Activated T-helper 1 cell treated with anti-CD3 and anti-CD28 coated beads, Interleukin-12 subunit alpha, Interleukin-12 subunit beta, Interleukin-2, Interleukin-4 antibody, amounts not matched to agents 30 ng/mL and 10 ng/mL and 1 ng/mL, durations not matched to agents 14 hours and 24 hours and 36 hours (primary cell): ENCODE results near the gene BPI. TPM values are rescaled to one million over a fixed set of nuclear protein-coding genes. Genes with fewer than 3 reads are reported as not detected.

Experiments used
- DNase-seq: peaks from one replicate; pipeline ENCODE4 v3.0.0; 2021; ENCODE audit warnings: low spot score
- H3K27ac Mint-ChIP-seq: one replicate; pipeline ENCODE4 v1.8.0; 2021; ENCODE audit warnings: mild to moderate bottlenecking, mixed read lengths
- H3K27me3 Mint-ChIP-seq: one replicate; pipeline ENCODE4 v1.8.0; 2022; ENCODE audit warnings: mild to moderate bottlenecking, moderate library complexity, mixed read lengths; ENCODE audit not compliant: insufficient read depth
- H3K36me3 Mint-ChIP-seq: one replicate; pipeline ENCODE4 v1.8.0; 2021; ENCODE audit warnings: low read depth, mixed read lengths
- H3K4me1 Mint-ChIP-seq: one replicate; pipeline ENCODE4 v1.8.0; 2021; ENCODE audit warnings: low read depth, mixed read lengths
- H3K4me3 Mint-ChIP-seq: one replicate; pipeline ENCODE4 v1.8.0; 2021; ENCODE audit warnings: mild to moderate bottlenecking, moderate library complexity, mixed read lengths
- H3K9me3 Mint-ChIP-seq: one replicate; pipeline ENCODE4 v1.8.0; 2021; ENCODE audit warnings: mixed read lengths
- intact Hi-C: fragments of 100-400 bp; cut with micrococcal nuclease; formaldehyde crosslinking; loops from one replicate; pipeline ENCODE4 v1.15.1; 2024
- total RNA-seq: library from RNA; stranded (reverse); gene quantifications from 2 replicates; pipeline ENCODE4 v1.2.3, GENCODE V29; 2022

BPI gene
- total RNA-seq, 1 donor from 2014 or later, result not detected

DNA sequence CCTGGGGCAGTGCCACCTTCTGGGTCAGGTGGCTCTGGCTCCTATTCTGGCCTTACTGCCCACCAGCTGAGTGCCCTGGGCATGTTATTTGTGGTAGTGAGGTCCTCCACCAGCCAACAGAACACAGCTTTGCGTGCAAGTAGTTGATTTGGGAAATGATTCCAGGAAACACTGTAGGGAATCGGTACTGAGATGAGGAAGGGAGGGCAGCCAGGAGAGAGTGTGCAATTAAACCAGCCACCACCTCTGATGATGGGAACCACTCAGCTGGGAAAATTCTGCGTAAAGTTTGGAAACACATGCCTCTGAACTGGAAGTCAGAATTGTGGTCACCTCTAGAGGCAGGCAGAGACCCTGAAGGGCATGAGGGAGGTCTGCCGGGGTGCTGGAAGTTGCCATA, 42.8 kb downstream of the BPI start:
- DNase-seq, result no peak
- Mint-ChIP-seq H3K4me3 (no peak overlapping the region), H3K36me3 (no peaks in the 10 kb centered on the region), H3K27me3 (peaks cover 3% of the 10 kb centered on the region), H3K4me1 (no peaks in the 10 kb centered on the region), H3K27ac (no peak overlapping the region), H3K9me3 (no peaks in the 10 kb centered on the region)
- intact Hi-C loops, result no loop called here

DNA sequence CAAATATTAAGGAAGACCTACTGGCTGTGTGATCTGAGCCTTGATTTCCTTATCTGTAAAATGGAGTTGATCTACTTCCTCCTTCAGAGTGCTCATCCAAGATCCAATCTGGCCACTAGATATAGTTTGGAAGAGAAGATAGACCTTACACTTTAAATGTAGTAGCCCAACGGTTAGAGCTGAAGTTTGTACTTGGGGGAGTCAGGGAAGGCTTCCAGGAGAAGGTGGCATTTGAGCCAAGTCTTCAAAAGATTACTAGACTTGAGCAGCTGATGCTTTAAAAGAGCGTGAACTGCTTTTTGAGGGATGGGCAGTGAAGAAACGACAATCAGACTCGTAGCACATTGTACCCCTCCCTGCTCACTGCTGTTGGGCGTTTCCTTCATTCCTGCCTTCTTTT, 45.9 kb downstream of the BPI start:
- DNase-seq, result no peak
- H3K4me1 Mint-ChIP-seq, result no peaks in the 10 kb centered on the region
- no peaks in the 10 kb centered on the region for H3K36me3 Mint-ChIP-seq
- H3K27me3 Mint-ChIP-seq, result peaks cover 3% of the 10 kb centered on the region
- no peaks in the 10 kb centered on the region for H3K9me3 Mint-ChIP-seq
- no peak overlapping the region for H3K27ac Mint-ChIP-seq
- intact Hi-C loops, result no loop called here
- no peak overlapping the region for H3K4me3 Mint-ChIP-seq

DNA sequence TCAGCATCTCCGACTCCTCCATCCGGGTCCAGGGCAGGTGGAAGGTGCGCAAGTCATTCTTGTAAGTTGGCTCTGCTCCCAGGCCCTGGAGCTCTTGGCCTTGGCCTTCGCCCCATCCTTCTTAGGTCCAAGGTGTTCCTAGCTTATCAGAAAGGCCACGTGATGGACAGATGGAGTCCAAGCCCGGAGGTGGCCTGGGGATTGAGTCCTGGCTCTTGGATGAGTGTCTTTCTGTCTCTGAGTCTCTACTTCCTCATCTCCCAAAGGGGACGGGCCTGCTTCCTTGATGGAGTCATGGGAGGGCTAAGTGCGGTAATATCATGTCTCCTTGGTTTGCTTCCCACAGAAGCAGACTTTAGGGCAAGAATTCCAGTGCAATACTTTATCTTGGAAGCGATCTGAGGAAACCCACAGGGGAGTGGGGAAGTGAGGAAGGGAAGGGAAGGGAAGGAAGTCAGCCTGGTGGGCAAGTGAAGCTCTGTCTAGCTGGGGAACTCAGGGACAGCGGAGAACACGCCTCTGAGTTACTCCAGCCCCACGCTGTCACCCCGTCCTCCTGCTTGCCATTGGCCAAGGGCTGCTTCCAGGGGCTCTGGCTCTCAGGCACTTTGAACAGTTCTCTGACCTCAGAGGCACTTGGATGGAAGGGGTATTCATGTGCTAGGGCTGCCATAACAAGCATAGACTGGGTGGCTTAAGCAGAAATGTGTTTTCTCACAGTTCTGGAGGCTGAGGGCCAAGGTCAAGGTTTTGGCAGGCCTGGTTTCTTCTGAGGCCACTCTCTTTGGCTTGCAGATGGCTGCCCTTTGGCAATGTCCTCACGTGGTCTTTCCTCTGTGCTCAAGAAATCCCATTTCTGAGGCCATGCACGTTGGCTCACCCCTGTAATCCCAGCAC, 47.2 kb downstream of the BPI start:
- Mint-ChIP-seq H3K4me1 (no peaks in the 10 kb centered on the region), H3K27me3 (peaks cover 3% of the 10 kb centered on the region), H3K27ac (no peak overlapping the region), H3K36me3 (no peaks in the 10 kb centered on the region), H3K9me3 (peaks cover under 1% of the 10 kb centered on the region), H3K4me3 (no peak overlapping the region)
- intact Hi-C loops, result no loop called here
- DNase-seq, result no peak

DNA sequence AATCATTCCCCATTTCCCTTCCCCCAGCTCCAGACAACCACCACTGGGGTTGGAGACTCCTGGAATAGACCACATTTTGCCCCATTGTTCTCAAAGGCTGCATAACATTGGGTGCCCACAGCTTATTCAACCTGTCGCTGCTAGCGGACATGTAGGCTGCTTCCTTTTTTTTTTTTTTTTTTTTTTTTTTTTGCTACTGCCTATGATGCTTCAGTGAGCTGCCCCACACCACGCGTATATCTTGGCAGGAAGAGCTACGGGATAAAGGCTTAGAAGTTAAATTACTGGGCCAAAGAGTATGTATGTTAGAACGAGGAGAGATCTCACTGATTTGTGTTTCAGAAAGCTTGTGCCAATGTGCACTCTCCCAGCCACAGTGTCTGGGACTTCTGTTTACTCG, 49.4 kb downstream of the BPI start:
- Mint-ChIP-seq H3K27me3 (peaks cover 3% of the 10 kb centered on the region), H3K9me3 (peaks cover 4% of the 10 kb centered on the region), H3K4me1 (peaks cover 5% of the 10 kb centered on the region), H3K27ac (no peak overlapping the region), H3K36me3 (no peaks in the 10 kb centered on the region), H3K4me3 (no peak overlapping the region)
- DNase-seq, result no peak
- intact Hi-C loops, result no loop called here

DNA sequence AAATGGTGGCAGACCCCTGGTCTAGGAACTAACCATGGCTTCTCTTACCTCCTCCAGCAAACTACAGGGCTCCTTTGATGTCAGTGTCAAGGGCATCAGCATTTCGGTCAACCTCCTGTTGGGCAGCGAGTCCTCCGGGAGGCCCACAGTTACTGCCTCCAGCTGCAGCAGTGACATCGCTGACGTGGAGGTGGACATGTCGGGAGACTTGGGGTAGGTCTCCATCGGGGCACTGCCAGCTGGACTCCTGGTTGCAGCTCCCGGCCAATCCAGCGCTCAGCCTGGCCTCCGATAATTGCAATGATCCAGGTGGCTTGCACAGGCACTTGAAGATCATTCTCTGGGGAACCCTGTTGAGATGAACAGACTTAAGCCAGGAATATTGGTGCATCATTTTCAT, 50.3 kb downstream of the BPI start:
- H3K9me3 Mint-ChIP-seq, result peaks cover 4% of the 10 kb centered on the region
- H3K4me3 Mint-ChIP-seq, result no peak overlapping the region
- H3K36me3 Mint-ChIP-seq, result no peaks in the 10 kb centered on the region
- H3K4me1 Mint-ChIP-seq, result peaks cover 5% of the 10 kb centered on the region
- intact Hi-C loops, result no loop called here
- H3K27me3 Mint-ChIP-seq, result peaks cover 3% of the 10 kb centered on the region
- no peak for DNase-seq
- no peak overlapping the region for H3K27ac Mint-ChIP-seq

DNA sequence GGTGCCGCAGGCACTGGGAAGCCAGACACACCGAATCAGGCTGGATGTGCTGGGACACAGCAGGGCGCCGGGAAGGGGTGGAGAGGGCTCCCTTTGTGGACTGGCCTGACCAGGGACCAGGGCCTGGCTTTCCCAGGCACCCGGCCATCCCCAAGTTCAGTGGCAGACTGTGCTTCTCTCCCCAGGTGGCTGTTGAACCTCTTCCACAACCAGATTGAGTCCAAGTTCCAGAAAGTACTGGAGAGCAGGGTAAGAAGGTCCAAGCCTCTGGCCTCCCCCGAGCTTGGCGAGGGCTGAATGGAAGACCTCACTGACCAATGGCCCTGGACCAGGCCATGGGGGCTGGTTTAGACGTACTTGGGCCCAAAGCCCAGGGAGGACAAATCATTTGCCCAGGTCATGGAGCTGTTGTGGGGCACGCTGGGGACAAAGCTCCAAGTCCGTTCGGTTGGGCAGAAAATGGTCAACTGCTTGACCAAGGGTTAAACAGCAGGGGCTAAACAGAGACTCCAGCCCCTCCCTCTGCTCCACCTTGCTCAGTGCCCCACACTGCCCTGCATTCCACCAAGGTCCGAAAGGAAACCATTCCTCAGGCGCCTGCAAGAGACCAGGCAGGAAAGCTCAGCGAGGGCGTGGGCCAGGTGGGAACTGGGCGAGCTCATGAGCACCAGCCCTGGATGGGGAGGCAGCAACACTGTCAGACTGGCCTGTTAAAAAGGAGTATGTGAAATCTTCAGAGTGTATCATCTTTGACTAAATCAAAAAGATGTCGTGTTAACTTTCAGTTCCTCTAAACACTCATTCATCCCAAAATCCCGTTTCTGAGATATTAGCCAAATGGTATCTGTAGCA, 51.4 kb downstream of the BPI start:
- Mint-ChIP-seq H3K4me1 (peaks cover 5% of the 10 kb centered on the region), H3K27ac (no peak overlapping the region), H3K27me3 (no peaks in the 10 kb centered on the region), H3K4me3 (no peak overlapping the region), H3K9me3 (peaks cover 4% of the 10 kb centered on the region), H3K36me3 (no peaks in the 10 kb centered on the region)
- DNase-seq, result no peak
- intact Hi-C loops, result no loop called here

DNA sequence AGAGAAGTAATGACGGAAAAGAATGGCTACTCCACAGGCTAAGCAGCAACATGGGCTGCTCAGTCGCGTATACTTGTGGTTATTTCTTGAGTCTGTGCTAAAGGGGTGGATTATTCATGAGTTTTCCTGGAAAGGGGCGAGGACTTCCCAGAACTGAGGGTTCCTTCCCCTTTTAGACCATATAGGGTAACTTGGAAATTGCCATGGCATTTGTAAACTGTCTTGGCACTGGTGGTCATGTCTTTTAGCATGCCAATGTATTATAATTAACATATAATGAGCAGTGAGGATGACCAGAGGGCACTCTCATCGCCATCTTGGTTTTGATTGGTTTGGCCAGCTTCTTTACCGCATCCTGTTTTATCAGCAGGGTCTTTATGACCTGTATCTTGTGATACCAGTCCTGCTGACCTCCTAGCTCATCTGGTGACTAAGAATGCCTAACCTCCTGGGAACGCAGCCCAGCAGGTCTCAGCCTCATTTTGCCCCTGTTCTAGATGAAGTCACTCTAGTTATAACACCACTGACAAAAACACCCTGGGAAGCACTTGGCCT, 53.8 kb downstream of the BPI start:
- intact Hi-C loops, result no loop called here
- no peak for DNase-seq
- H3K4me1 Mint-ChIP-seq, result peaks cover 5% of the 10 kb centered on the region

DNA sequence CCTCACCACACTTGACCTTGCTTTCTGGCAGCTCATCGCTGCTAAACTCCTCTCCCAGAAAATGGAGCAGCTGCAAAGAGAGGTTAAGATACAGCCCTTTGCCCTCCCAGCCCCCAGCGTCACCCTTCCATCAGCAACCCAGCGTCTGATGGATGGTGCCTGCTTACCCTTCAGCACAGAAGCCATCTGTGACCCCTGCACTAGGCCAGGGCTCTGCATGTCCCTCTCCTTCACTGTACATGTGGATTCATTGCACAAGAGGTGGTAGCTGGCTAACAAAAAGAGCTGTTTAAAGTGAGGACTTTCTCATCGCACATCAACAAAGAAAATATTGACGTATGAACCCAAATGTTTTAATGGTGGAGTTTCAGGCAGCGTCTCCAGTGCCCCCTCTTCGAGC, 54.6 kb downstream of the BPI start:
- Mint-ChIP-seq H3K27ac (no peak overlapping the region), H3K4me1 (peaks cover 5% of the 10 kb centered on the region), H3K4me3 (no peak overlapping the region), H3K27me3 (no peaks in the 10 kb centered on the region), H3K36me3 (no peaks in the 10 kb centered on the region), H3K9me3 (peaks cover 4% of the 10 kb centered on the region)
- DNase-seq, result no peak
- intact Hi-C loops, result no loop called here

More for the DNA sequence above, 53.8 kb downstream of the BPI start:
- H3K36me3 Mint-ChIP-seq, result no peaks in the 10 kb centered on the region
- H3K27me3 Mint-ChIP-seq, result no peaks in the 10 kb centered on the region
- no peak overlapping the region for H3K4me3 Mint-ChIP-seq
- H3K27ac Mint-ChIP-seq, result no peak overlapping the region
- H3K9me3 Mint-ChIP-seq, result peaks cover 4% of the 10 kb centered on the region

DNA sequence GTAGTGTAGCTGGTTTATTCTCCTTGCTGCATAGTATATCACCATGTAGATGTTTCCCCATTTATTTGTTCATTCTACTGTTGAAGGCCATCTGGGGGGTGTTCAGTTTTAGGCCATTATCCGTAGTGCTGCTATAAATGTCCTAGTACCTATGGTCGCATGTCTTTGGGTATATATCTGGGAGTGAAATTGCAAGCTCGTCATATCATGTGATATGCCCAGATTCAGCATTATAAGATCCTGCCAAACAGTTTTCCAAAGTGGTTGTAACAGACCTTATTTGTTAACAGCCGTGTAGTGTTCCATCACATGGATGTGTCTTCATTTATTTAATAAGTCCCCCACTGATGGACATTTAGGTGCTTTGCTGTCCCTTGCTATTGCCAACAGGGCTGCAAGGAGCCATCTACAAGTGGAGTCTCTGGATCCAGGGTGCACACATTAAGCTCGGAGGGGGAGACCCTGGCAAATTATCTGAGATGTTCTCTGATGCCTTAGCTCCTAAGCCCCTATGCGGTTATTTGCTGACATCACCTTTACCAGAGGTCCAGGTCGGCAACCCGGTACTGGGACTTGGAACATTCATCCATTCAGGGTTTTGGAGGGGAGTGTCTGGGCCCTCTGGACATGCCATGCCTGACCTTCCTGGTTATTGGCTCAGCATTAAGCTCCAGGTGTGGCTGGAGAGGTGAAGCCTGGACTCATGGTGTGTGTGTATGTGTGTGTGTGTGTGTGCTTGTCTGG, 59.2 kb downstream of the BPI start:
- intact Hi-C loops, result no loop called here
- DNase-seq, result no peak
- no peaks in the 10 kb centered on the region for H3K4me1 Mint-ChIP-seq
- peaks cover 5% of the 10 kb centered on the region for H3K27me3 Mint-ChIP-seq
- no peaks in the 10 kb centered on the region for H3K9me3 Mint-ChIP-seq
- H3K4me3 Mint-ChIP-seq, result no peak overlapping the region
- no peak overlapping the region for H3K27ac Mint-ChIP-seq
- H3K36me3 Mint-ChIP-seq, result no peaks in the 10 kb centered on the region

DNA sequence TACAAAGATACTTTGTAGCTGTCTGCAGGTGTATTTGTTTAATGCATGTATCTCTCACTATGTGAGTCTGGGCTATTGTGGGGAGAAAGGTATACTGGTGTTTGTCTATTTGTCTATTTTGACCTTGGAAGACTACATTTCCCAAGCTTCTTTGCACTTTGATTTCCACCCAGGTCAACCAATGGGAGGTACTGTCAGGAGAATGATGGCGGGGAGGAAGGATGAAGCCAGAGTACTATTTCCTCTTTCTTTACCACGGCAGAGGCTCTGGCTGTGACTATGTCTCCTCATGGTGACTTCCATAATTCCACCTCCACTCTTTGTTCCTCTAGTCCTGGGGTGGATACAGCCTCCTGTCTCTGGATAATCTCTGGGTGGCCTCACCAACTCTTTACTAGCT, 65.4 kb downstream of the BPI start:
- no peak for DNase-seq
- Mint-ChIP-seq H3K9me3 (no peaks in the 10 kb centered on the region), H3K36me3 (no peaks in the 10 kb centered on the region), H3K4me3 (no peak overlapping the region), H3K27me3 (peaks cover 9% of the 10 kb centered on the region), H3K4me1 (no peaks in the 10 kb centered on the region), H3K27ac (no peak overlapping the region)
- intact Hi-C loops, result no loop called here

DNA sequence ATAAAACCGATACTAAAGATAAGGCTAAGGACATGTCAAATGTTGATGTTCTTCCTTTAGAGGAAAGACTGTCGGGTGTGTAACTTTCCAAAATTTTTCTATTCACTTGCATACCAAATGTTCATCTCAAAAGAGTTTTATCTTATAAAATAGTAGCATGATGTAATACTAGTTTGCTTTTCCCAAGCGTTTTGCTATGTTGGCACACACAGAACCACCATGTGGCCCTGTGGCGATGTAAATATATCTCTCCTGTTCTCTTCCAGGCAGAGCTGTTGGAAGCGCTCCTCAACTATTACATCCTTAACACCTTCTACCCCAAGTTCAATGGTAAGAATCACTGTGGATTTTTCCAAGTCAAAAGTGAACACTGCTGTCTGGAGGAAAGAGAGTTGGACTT, 68.8 kb downstream of the BPI start:
- no peak overlapping the region for H3K4me3 Mint-ChIP-seq
- H3K9me3 Mint-ChIP-seq, result no peaks in the 10 kb centered on the region
- H3K27me3 Mint-ChIP-seq, result peaks cover 6% of the 10 kb centered on the region
- no peak overlapping the region for H3K27ac Mint-ChIP-seq
- no peaks in the 10 kb centered on the region for H3K36me3 Mint-ChIP-seq
- intact Hi-C loops, result no loop called here
- H3K4me1 Mint-ChIP-seq, result no peaks in the 10 kb centered on the region
- no peak for DNase-seq

DNA sequence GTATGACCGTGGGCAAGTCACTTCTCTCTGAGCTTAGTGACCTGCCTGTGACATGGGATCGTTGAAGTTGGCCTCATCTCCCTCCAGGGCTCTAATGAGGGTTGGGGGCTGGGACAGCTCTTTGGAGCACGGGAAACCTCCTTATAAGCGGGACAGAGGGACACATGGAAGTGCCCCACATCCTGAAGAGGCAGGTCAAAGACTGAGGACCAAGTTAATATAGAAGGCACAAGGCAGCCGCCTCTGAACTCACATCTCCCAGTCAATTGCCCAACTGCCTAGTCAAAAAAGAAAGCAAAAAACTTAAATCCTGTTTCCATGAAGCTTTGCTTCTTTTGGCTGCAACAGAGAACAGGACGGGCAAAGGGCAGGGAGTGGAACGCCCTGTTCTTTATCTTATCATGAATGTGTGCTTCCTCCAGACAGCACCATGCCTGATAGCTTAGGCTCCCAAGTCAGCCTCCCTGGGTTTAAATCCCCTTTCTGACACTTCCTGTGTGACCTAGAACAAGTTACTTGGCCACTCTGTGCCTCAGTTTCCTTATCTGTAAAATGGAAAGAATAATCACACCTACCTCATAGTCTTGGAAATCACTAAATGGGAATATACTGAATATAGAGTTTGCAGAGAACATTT, 69.4 kb downstream of the BPI start:
- Mint-ChIP-seq H3K4me1 (no peaks in the 10 kb centered on the region), H3K4me3 (no peak overlapping the region), H3K27ac (no peak overlapping the region), H3K27me3 (peaks cover 6% of the 10 kb centered on the region), H3K9me3 (no peaks in the 10 kb centered on the region), H3K36me3 (no peaks in the 10 kb centered on the region)
- no peak for DNase-seq
- intact Hi-C loops, result no loop called here
